GM04503 (cell line): ENCODE data around the gene LTN1.

Experiments
- DNase-seq: peaks from one replicate; pipeline ENCODE4 v3.0.0-alpha.2; 2012; ENCODE audit warnings: low read depth

The LTN1 gene

DNA sequence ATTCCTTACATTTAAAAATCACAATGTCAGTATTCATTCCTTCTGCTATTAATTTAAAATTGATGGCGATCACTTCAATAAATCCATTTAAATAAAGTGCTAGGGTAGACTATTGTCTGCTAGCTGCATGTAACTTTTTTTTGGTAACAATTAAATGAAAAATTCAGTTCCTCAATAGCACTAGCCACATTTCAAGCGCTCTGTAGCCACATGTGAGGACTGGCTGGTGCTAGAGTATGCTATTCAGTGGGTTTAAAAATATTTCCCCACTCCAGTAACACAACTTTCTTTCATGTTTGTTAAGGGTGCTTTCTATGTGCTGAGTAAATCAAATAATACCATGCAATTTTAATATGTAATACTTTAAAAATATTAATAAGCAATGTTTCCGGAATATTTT is 108.2 kb downstream of the LTN1 start:
- DNase-seq = no peak

DNA sequence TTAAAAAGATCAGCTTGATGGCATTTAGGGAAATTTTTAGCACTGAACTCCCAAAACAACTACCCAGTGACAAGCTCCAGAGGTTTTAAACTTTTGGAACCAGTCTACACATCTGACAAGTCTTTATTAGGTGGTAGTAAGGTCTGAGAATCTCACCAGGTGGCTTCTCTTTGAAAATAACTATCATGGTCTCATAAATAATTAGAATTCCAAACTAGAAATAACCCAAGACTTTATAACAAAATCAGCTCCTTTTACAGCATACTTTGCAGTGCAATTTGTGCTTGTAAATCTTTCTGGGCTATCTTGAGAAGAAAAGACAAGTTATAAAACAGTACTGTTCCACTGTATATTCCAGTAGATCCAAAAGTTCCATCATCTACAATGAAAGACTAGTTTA is 108.7 kb downstream of the LTN1 start:
- no peak for DNase-seq

DNA sequence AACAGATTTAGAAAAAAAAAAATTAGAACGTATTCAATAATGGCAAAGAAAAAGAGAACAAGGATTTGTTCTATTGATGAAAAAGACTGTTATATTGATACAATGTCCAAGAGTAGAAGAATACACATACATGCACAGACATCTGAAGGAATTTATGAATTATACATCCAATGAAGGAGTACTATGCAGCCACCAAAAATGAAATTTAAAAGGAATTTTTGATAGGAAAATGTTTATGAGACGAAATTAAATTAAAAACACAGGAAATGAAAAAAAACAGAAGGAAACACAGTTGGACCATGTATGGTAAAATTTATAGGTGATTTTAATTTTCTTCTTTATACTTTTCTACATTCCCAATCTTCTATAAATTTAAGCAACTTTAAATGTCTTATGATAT is 110.3 kb downstream of the LTN1 start:
- DNase-seq = no peak
